A673 (cell line): ENCODE data around the gene ZNF334.

ENCODE experiments used
- CTCF ChIP-seq: fragments of 300-800, 200-600 bp; sonication (generic); conservative IDR thresholded peaks from 2 replicates; pipeline ENCODE4 v1.5.1; 2017; ENCODE audit warnings: low read depth, mild to moderate bottlenecking, antibody characterized with exemption, low read length, moderate library complexity, mixed read lengths
- EZH2 ChIP-seq: fragments of 200-600 bp; sonication (generic); IDR thresholded peaks from 2 replicates; pipeline ENCODE4 v1.6.1; 2017; ENCODE audit warnings: borderline replicate concordance, low read depth, mild to moderate bottlenecking, mixed read lengths, antibody characterized with exemption, low read length; ENCODE audit not compliant: poor library complexity, severe bottlenecking

DNA sequence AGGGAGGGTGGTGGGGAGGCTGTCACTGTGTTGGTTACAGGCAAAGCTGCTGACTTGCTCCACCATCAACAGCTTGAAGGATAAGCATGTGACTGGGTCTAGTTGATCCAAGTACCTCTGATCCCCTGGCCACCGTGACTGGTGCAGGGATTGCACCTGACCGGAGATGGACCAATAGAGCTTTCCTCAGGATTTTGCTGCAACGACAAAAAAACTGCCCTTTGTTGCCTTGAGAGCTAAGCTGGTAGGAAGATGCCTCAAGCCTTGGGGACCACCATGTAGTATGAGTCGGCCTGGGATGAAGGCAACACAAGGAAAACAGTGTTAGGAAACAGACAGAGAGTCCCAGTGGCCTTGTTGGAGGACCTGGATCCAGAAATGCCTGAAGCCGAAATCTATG is 35.3 kb upstream of the ZNF334 start:
- TF ChIP-seq CTCF = no peak
- TF ChIP-seq EZH2 = no peak
